ENCODE results near the gene NUDT1.

The NUDT1 gene

GRCh38 chr7:2269991-2270460 lies 28.0 kb downstream of the NUDT1 start:
- DNase-seq (ENCODE audit: low spot score) = no peak

GRCh38 chr7:2270495-2270894 lies 28.5 kb downstream of the NUDT1 start:
- no peak for DNase-seq (ENCODE audit: low spot score)

DNA sequence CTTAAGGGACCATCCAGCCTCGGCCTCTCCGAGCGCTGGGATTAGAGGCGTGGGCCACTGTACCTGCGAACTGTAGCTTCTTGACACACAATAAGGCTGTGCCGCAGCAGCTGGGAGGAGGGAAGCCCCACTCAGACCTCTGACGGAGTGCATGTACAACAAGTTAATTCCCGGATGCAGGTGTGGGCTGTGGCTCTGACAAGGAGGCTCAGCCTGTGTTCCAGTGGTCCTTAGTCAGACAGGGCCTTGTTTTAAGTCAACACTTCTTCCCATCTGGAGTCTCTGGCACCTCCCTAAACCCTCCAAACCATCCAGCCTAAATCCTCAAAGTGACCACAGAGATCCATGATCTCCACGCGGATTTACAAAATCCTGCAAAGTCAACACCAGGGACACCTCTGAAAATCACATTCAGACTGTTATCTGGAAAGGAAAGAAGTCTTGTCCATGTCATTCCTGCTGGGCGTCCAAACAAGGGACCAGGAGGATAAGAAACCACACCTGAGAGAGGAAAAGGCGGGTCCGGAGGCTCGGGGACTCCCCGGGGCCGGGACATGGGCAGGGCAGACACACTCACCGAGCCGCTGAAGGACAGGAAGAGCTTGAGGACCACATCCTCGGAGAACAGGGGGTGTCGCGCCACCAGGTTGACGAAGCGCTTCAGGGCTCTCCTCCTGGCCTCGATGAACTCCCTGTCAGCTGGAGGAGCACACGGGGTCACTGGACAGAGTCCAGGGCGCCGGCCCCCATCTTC lies 29.4 kb downstream of the NUDT1 start:
- DNase-seq (ENCODE audit: low spot score) = no peak

- DNase-seq (ENCODE audit: low spot score) = no peak
These were observed 30.0 kb downstream of the NUDT1 start for GRCh38 chr7:2272031-2272430.

DNA sequence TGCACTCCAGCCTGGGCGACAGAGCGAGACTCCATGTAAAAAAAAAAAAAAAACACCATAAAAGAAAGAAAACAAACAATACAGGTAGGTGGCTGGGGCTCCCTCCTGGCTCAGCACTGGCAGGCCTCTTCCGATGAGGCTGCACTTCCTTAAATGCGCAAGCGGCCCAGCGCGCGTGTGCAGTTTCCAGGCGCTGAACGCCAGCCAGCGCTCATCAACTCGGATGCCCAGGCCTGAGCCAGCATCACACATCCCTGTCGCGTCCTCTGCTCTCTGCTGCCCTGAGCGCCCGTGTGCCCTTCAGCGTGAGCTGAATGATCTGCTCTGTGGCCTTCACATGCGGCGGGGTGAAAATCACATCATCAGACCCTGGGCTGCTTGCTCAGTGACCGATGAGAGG lies 31.8 kb downstream of the NUDT1 start:
- DNase-seq (ENCODE audit: low spot score) = no peak

GRCh38 chr7:2274666-2275065 lies 32.6 kb downstream of the NUDT1 start:
- no peak for DNase-seq (ENCODE audit: low spot score)

GRCh38 chr7:2275101-2275500 lies 33.1 kb downstream of the NUDT1 start:
- DNase-seq (ENCODE audit: low spot score) = no peak

DNA sequence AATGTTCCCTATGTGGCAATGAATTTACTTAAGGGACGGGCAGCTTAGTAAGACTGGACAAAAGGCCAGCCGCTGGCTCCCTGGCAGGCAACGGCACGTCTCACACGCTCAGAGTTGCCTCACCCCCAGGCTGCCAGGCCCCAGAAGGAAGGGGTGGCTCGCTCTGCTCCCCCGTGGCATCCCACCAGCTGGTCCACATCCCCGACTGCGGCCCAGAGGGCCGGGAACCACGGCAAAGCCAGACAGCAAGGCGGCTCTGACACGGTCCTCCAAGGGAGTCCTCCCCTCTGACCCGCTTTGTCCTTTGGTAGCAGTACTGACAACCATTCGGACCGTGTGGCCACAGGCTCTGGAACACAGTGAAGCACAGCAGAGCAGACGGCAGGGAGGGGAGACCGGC lies 34.1 kb downstream of the NUDT1 start:
- no peak for DNase-seq (ENCODE audit: low spot score)

DNA sequence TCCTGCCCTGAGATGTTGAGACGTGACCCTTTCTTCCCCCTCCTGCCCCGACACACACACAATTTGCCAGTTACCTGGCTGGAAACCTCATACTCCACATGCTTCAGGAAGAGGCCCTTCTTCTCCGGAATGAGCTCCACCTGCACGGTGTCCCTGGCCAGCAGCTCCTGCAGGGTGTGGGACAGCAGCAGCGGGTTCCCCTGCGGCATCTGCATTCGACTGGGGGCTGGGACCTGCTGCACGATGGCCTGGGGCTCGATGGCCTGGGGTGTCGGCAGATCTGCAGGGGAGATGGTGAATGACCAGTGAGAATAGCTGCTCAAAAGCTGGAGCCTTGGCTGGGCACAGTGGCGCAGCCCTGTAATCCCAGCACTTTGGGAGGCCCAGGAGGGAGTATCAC lies 36.0 kb downstream of the NUDT1 start:
- no peak for DNase-seq (ENCODE audit: low spot score)

GRCh38 chr7:2279896-2280295 lies 37.9 kb downstream of the NUDT1 start:
- DNase-seq (ENCODE audit: low spot score) = no peak

DNA sequence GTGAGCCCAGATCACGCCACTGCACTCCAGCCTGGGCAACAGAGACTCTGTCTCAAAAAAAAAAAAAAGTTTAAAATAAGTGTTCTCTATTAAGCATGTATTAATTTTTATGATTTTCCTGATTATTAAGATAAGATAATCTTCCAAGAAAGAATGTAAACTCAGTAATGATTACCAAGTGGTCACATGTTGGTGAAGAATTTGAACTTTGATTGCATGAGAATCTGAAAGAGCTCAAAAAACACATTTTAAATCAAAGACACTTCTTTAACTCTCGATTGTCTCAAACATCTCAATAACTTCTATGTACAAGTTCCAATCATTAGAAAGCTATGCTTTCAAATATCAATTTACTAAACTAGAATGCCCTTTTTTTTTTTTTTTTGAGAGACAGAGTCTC lies 38.4 kb downstream of the NUDT1 start:
- DNase-seq (ENCODE audit: low spot score) = no peak

DNA sequence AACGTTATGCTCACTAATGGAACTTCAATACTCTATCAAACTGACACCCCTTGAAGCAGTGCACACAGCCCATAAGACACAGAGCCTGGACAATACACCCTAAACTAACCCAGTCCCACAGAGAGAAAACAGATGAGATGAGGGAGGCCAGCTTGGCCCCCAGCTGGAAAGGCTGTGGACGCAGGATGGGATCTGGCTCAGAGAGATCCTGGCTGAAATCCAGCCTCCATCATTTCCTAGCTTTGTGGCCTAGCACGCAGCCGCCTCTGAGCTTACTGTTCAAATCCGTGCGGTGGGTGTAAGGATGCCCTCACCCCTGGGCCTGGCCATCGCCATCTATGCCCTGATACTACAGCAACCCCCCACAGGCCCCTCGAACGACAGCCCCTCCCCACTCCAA lies 39.5 kb downstream of the NUDT1 start:
- peak; percentile 78 for DNase-seq (ENCODE audit: low spot score)

- DNase-seq (ENCODE audit: low spot score) = no peak
These were observed 40.2 kb downstream of the NUDT1 start for GRCh38 chr7:2282185-2282751.

DNA sequence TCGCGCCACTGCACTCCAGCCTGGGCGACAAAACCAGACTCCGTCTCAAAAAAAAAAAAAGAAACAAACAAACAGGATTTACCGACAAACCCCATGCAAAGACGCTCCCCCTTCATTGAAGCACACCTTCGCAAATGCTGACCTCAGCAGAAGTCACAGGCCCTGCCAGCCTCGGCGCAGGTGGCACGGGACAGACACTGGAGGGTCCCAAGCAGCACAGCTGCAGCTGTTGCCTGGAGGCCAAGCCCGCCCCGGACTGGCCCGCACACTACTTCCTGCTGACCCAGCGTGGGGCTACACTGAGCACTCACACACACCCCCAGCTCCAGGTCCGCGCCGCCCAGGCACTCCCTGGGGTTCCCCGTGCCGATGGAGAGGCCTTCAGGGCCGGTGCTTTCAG lies 41.0 kb downstream of the NUDT1 start:
- no peak for DNase-seq (ENCODE audit: low spot score)

- DNase-seq (ENCODE audit: low spot score) = no peak
These were observed 45.7 kb downstream of the NUDT1 start for GRCh38 chr7:2287745-2288144.

GRCh38 chr7:2288503-2288902 lies 46.5 kb downstream of the NUDT1 start:
- no peak for DNase-seq (ENCODE audit: low spot score)

GRCh38 chr7:2289111-2289586 lies 47.1 kb downstream of the NUDT1 start:
- DNase-seq (ENCODE audit: low spot score) = peak; percentile 83

GRCh38 chr7:2289621-2290020 lies 47.6 kb downstream of the NUDT1 start:
- no peak for DNase-seq (ENCODE audit: low spot score)

GRCh38 chr7:2290877-2291276 lies 48.9 kb downstream of the NUDT1 start:
- DNase-seq (ENCODE audit: low spot score) = no peak

- DNase-seq (ENCODE audit: low spot score) = no peak
These were observed 54.1 kb downstream of the NUDT1 start for GRCh38 chr7:2295936-2296620.

- no peak for DNase-seq (ENCODE audit: low spot score)
These were observed 54.8 kb downstream of the NUDT1 start for GRCh38 chr7:2296832-2297231.

DNA sequence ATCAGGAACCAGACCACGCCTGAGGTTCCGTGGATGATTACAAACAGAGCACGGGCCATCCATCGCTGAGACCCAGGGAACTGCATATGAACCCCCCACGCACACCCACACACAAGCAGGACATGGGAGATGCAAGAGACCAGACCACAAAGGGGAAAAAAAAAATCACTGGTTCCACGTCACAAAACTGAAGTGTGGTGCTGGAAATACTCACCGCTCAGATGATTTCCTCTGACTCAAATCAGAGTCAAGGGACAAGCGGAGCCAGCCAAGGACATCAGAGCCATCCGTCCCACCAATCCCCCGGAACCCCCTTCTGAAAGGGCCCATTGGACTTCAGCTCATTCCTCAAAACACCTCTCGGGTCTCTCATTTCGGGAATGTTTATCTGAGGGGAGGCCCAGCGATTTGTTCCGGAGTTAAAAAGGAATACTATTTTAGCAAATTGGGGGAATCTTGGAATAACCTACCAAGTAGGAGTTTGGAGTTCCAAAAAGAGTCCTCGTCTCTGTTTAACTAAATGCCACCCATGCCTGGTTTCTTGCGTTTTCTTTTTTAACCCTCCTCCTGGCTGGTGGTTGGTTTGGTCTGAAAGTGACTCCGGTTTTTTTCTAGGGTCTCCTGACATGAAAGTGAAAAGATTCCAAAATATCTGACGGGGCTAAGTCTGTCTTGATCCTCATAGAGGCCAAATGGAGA lies 57.3 kb downstream of the NUDT1 start:
- peak; percentile 71 for DNase-seq (ENCODE audit: low spot score)
